OCI-LY1 (cell line): Measurements from ENCODE around the gene TMEM266.

Source experiments
- H2AFZ ChIP-seq: fragments of 200-600 bp; sonication (generic), shearing (Covaris generic); 2 replicates; pipeline ENCODE4 v1.6.0; 2014; ENCODE audit warnings: antibody characterized with exemption, mild to moderate bottlenecking, low read length
- H3F3A ChIP-seq: fragments of 200-600 bp; sonication (generic), shearing (Covaris generic); 2 replicates; pipeline ENCODE4 v1.6.0; 2014; ENCODE audit warnings: mild to moderate bottlenecking, antibody characterized with exemption, low read length, moderate library complexity; ENCODE audit not compliant: insufficient read depth
- H3K27ac ChIP-seq: fragments of 200-600 bp; sonication (generic); 2 replicates; pipeline ENCODE4 v1.5.1; 2014; ENCODE audit warnings: low read length, mixed run types, mild to moderate bottlenecking, low read depth; ENCODE audit not compliant: poor library complexity, severe bottlenecking
- H3K27me3 ChIP-seq: fragments of 200-600 bp; sonication (generic); 2 replicates; pipeline ENCODE4 v1.6.0; 2014; ENCODE audit warnings: antibody characterized with exemption, mild to moderate bottlenecking, low read length, moderate library complexity; ENCODE audit not compliant: insufficient read depth
- H3K36me3 ChIP-seq: fragments of 200-600 bp; sonication (generic); 2 replicates; pipeline ENCODE4 v1.6.1; 2014; ENCODE audit warnings: mild to moderate bottlenecking, antibody characterized with exemption, low read length, moderate library complexity, mixed read lengths; ENCODE audit not compliant: insufficient read depth
- H3K4me1 ChIP-seq: fragments of 200-600 bp; sonication (generic); 2 replicates; pipeline ENCODE4 v1.5.1; 2014; ENCODE audit warnings: mild to moderate bottlenecking, low read length, moderate library complexity; ENCODE audit not compliant: insufficient read depth, severe bottlenecking
- H3K4me2 ChIP-seq: fragments of 200-600 bp; sonication (generic), shearing (Covaris generic); 2 replicates; pipeline ENCODE4 v1.6.1; 2014; ENCODE audit warnings: low read length
- H3K4me3 ChIP-seq: fragments of 200-600 bp; sonication (generic); 2 replicates; pipeline ENCODE4 v1.5.1; 2014; ENCODE audit warnings: low read length, low read depth, mild to moderate bottlenecking, mixed read lengths; ENCODE audit not compliant: poor library complexity, severe bottlenecking
- H3K79me2 ChIP-seq: fragments of 200-600 bp; shearing (Covaris generic); 2 replicates; pipeline ENCODE4 v1.6.1; 2016; ENCODE audit warnings: mixed run types, low read length, mixed read lengths; ENCODE audit not compliant: insufficient read depth
- H3K9ac ChIP-seq: fragments of 200-600 bp; sonication (generic), shearing (Covaris generic); 2 replicates; pipeline ENCODE4 v1.6.1; 2014; ENCODE audit warnings: mild to moderate bottlenecking, low read length, mixed read lengths
- H3K9me2 ChIP-seq: fragments of 200-600 bp; sonication (generic), shearing (Covaris generic); 2 replicates; pipeline ENCODE4 v1.6.1; 2014; ENCODE audit warnings: low read depth, mild to moderate bottlenecking, low read length, mixed read lengths
- H3K9me3 ChIP-seq: fragments of 200-600 bp; shearing (Covaris generic); 2 replicates; pipeline ENCODE4 v1.6.1; 2014; ENCODE audit warnings: low read length, mixed read lengths
- H4K20me1 ChIP-seq: fragments of 200-600 bp; sonication (generic), shearing (Covaris generic); 2 replicates; pipeline ENCODE4 v1.6.0; 2016; ENCODE audit warnings: mild to moderate bottlenecking, low read length; ENCODE audit not compliant: insufficient read depth
- CTCF ChIP-seq: fragments of 200-600 bp; sonication (generic), shearing (Covaris generic); IDR thresholded peaks from 2 replicates; pipeline ENCODE4 v1.5.1; 2017; ENCODE audit warnings: mild to moderate bottlenecking, antibody characterized with exemption, low read length, moderate library complexity, mixed read lengths
- EZH2 ChIP-seq: fragments of 200-600 bp; sonication (generic), shearing (Covaris generic); IDR thresholded peaks from 2 replicates; pipeline ENCODE4 v1.8.0; 2017; ENCODE audit warnings: borderline replicate concordance, mixed run types, mild to moderate bottlenecking, antibody characterized with exemption, low read length, moderate library complexity, mixed read lengths

The TMEM266 gene

GRCh38 chr15:76070192-76070591 is 10.4 kb downstream of the TMEM266 start:
- no peak overlapping the region for H2AFZ ChIP-seq
- no peaks in the 10 kb centered on the region for H3K9me3 ChIP-seq
- H3K9ac ChIP-seq, result no peak overlapping the region
- H3K4me1 ChIP-seq, result no peaks in the 10 kb centered on the region
- TF ChIP-seq EZH2, result no peak
- TF ChIP-seq CTCF, result no peak
- H3K36me3 ChIP-seq, result no peaks in the 10 kb centered on the region
- no peak overlapping the region for H3K27ac ChIP-seq
- no peak overlapping the region for H3K4me2 ChIP-seq
- no peaks in the 10 kb centered on the region for H4K20me1 ChIP-seq
- H3K9me2 ChIP-seq, result no peaks in the 10 kb centered on the region
- no peak overlapping the region for H3K4me3 ChIP-seq
- H3K27me3 ChIP-seq, result 0 out of 2 replicates have a peak, but pooled peaks cover 6% of the 10 kb centered on the region
- no peaks in the 10 kb centered on the region for H3K79me2 ChIP-seq
- no peaks in the 10 kb centered on the region for H3F3A ChIP-seq

DNA sequence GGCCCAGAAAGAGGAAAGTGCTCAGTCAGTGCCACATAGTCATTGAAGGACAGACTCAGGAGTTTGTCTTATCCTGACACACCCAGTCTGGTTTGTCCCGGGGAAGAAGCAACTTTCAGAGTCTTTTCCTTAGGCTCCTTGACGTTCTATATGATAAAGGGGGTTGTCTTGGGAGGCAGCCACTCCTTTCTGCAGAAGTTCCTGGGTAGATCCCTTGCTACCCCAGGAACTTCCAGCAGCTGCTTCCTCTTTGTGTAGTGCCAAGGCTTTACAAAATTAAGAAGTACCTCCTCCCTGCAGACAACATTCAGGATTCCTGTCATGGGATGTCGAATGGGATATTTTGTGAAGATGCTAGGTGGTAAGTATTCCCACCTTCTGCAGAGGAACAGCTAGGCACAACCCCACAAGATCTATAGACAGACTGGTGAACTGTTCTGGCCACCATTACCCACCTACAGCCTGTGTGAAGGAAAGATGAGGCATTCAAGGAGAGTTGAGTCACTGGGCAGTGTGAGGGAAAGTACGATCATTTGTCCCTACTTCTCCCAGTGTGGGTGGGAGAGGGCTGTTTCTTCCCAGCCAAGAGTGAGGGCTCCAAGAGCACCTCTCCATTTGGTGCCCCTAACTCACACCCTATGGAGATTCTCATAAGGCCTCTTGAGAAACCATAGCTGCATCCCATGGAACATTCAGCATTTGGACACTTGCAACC is 11.3 kb downstream of the TMEM266 start:
- no peak overlapping the region for H2AFZ ChIP-seq
- no peaks in the 10 kb centered on the region for H3K79me2 ChIP-seq
- H3K9me2 ChIP-seq, result no peaks in the 10 kb centered on the region
- no peaks in the 10 kb centered on the region for H3K36me3 ChIP-seq
- no peaks in the 10 kb centered on the region for H4K20me1 ChIP-seq
- no peak overlapping the region for H3K4me2 ChIP-seq
- H3K9ac ChIP-seq, result no peak overlapping the region
- H3K9me3 ChIP-seq, result no peaks in the 10 kb centered on the region
- no peaks in the 10 kb centered on the region for H3K27me3 ChIP-seq
- H3K4me3 ChIP-seq, result no peak overlapping the region
- H3K4me1 ChIP-seq, result no peaks in the 10 kb centered on the region
- H3K27ac ChIP-seq, result no peak overlapping the region
- TF ChIP-seq CTCF (no peak), EZH2 (no peak)
- no peaks in the 10 kb centered on the region for H3F3A ChIP-seq

DNA sequence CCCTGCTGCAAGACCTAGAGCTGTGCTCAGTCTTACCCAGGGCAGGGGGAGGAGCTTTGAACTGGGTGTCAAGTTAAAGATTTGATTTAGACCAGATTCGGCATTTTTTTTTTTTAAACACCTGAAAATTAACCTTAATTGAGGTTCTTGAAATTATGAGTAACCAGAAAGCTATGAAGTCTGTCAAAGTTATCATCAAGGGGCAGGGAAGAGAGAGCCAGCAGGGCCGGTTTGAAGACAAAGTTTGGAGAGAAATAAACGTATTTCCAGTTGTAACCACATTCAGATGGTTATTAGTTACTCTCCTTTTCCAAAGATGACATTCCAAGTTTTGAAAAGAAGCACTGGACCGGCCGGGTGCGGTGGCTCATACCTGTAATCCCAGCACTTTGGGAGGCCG is 12.0 kb downstream of the TMEM266 start:
- Histone ChIP-seq H3K36me3 (no peaks in the 10 kb centered on the region), H3K9me2 (no peaks in the 10 kb centered on the region), H3K9me3 (no peaks in the 10 kb centered on the region), H3K4me1 (no peaks in the 10 kb centered on the region), H3K27ac (no peak overlapping the region), H3K9ac (no peak overlapping the region), H3F3A (no peaks in the 10 kb centered on the region), H3K4me2 (no peak overlapping the region), H3K27me3 (no peaks in the 10 kb centered on the region), H3K4me3 (no peak overlapping the region), H2AFZ (no peak overlapping the region), H3K79me2 (no peaks in the 10 kb centered on the region), H4K20me1 (no peaks in the 10 kb centered on the region)
- no peak for TF ChIP-seq EZH2
- no peak for TF ChIP-seq CTCF
